NCI-H2196 (cell line): ENCODE data around the gene DCUN1D1.

Experiments
- DNase-seq: peaks from one replicate; lab custom pipeline; 2025; ENCODE audit not compliant: unreplicated experiment; lab: John Stamatoyannopoulos, UW

The DCUN1D1 gene

GRCh38 chr3:182973047-182973446, 7.3 kb downstream of the DCUN1D1 start:
- DNase-seq = no peak

- no peak for DNase-seq
Measured at GRCh38 chr3:182972387-182972786, 8.0 kb downstream of the DCUN1D1 start.

GRCh38 chr3:182971637-182972036, 8.7 kb downstream of the DCUN1D1 start:
- DNase-seq = no peak

- no peak for DNase-seq
Measured at GRCh38 chr3:182970811-182971418, 9.4 kb downstream of the DCUN1D1 start.

GRCh38 chr3:182969853-182970252, 10.5 kb downstream of the DCUN1D1 start:
- DNase-seq = no peak

GRCh38 chr3:182969277-182969676, 11.1 kb downstream of the DCUN1D1 start:
- DNase-seq = no peak

GRCh38 chr3:182967218-182968204, 12.8 kb downstream of the DCUN1D1 start:
- no peak for DNase-seq

- no peak for DNase-seq
Measured at GRCh38 chr3:182965861-182966366, 14.4 kb downstream of the DCUN1D1 start.

GRCh38 chr3:182964179-182964578, 16.2 kb downstream of the DCUN1D1 start:
- DNase-seq = no peak

GRCh38 chr3:182962166-182962565, 18.2 kb downstream of the DCUN1D1 start:
- DNase-seq = no peak

GRCh38 chr3:182959474-182960350, 20.6 kb downstream of the DCUN1D1 start:
- peak; percentile 83 for DNase-seq

- peak; percentile 41 for DNase-seq
Measured at GRCh38 chr3:182957676-182958266, 22.6 kb downstream of the DCUN1D1 start.

GRCh38 chr3:182957226-182957625, 23.1 kb downstream of the DCUN1D1 start:
- DNase-seq = no peak

GRCh38 chr3:182954553-182955235, 25.6 kb downstream of the DCUN1D1 start:
- no peak for DNase-seq

- DNase-seq = no peak
Measured at GRCh38 chr3:182949688-182950087, 30.6 kb downstream of the DCUN1D1 start.

GRCh38 chr3:182948305-182948704, 32.0 kb downstream of the DCUN1D1 start:
- no peak for DNase-seq

GRCh38 chr3:182947888-182948287, 32.5 kb downstream of the DCUN1D1 start:
- no peak for DNase-seq

- no peak for DNase-seq
Measured at GRCh38 chr3:182941719-182942118, 38.6 kb downstream of the DCUN1D1 start.

- DNase-seq = no peak
Measured at GRCh38 chr3:182940266-182940808, 40.0 kb downstream of the DCUN1D1 start.
